HepG2 (cell line): ENCODE data around the gene ARHGDIA. TPM values are rescaled to one million over a fixed set of nuclear protein-coding genes. Genes with fewer than 3 reads are reported as not detected.
A peak's percentile ranks its signal among the peaks of the same experiment; 100 is the strongest.

Source experiments
- ATF2 ChIP-seq: sonication (generic); formaldehyde crosslinking; IDR thresholded peaks from 2 replicates; pipeline ENCODE4 v1.4.0; 2020; ENCODE audit warnings: missing genetic modification reagents
- BCL6 ChIP-seq: IDR thresholded peaks from 2 replicates; pipeline ENCODE4 v1.6.1; 2016; ENCODE audit warnings: missing genetic modification reagents, missing compliant biosample characterization
- GABPB1 ChIP-seq: IDR thresholded peaks from 2 replicates; pipeline ENCODE4 v1.6.1; 2016; ENCODE audit warnings: mild to moderate bottlenecking, missing genetic modification reagents, moderate library complexity, missing compliant biosample characterization
- GATAD2A ChIP-seq: IDR thresholded peaks from 2 replicates; pipeline ENCODE4 v1.6.1; 2016
- IRF2 ChIP-seq: IDR thresholded peaks from 2 replicates; pipeline ENCODE4 v1.6.1; 2018; ENCODE audit warnings: missing genetic modification reagents, missing compliant biosample characterization
- KDM5B ChIP-seq: sonication (generic); formaldehyde crosslinking; IDR thresholded peaks from 2 replicates; pipeline ENCODE4 v1.4.0; 2020; ENCODE audit warnings: missing genetic modification reagents, mild to moderate bottlenecking, borderline replicate concordance
- MEIS2 ChIP-seq: sonication (generic); formaldehyde crosslinking; IDR thresholded peaks from 2 replicates; pipeline ENCODE4 v1.9.0; 2021; ENCODE audit warnings: mild to moderate bottlenecking, missing genetic modification reagents
- MIER3 ChIP-seq: IDR thresholded peaks from 2 replicates; pipeline ENCODE4 v1.6.1; 2016; ENCODE audit warnings: missing compliant biosample characterization, borderline replicate concordance
- NR0B2 ChIP-seq: sonication (generic); formaldehyde crosslinking; IDR thresholded peaks from 2 replicates; pipeline ENCODE4 v1.4.0; 2020; ENCODE audit warnings: mild to moderate bottlenecking, missing genetic modification reagents
- ONECUT2 ChIP-seq: sonication (generic); formaldehyde crosslinking; IDR thresholded peaks from 2 replicates; pipeline ENCODE4 v1.4.0; 2020; ENCODE audit warnings: missing genetic modification reagents
- PCBP1 ChIP-seq: fragments of 200-400 bp; formaldehyde crosslinking; IDR thresholded peaks from 2 replicates; pipeline ENCODE4 v1.6.1; 2017; ENCODE audit warnings: mild to moderate bottlenecking, low read depth, low read length, borderline replicate concordance
- PREB ChIP-seq: sonication (generic); formaldehyde crosslinking; IDR thresholded peaks from 2 replicates; pipeline ENCODE4 v1.4.0; 2020; ENCODE audit warnings: missing genetic modification reagents
- PRMT3 ChIP-seq: sonication (generic); formaldehyde crosslinking; IDR thresholded peaks from 2 replicates; pipeline ENCODE4 v1.8.1; 2022; ENCODE audit warnings: low read depth, mild to moderate bottlenecking, moderate library complexity, missing genetic modification reagents, borderline replicate concordance
- STAT6 ChIP-seq: sonication (generic); formaldehyde crosslinking; IDR thresholded peaks from 2 replicates; pipeline ENCODE4 v1.4.0; 2020; ENCODE audit warnings: missing genetic modification reagents, mild to moderate bottlenecking, borderline replicate concordance
- TEAD3 ChIP-seq: optimal IDR thresholded peaks from 2 replicates; pipeline ENCODE3; 2016; ENCODE audit warnings: borderline replicate concordance
- ZBTB43 ChIP-seq: sonication (generic); formaldehyde crosslinking; conservative IDR thresholded peaks from 2 replicates; pipeline ENCODE4 v1.4.0; 2020; ENCODE audit warnings: missing genetic modification reagents
- ZNF260 ChIP-seq: sonication (generic); formaldehyde crosslinking; IDR thresholded peaks from 2 replicates; pipeline ENCODE4 v1.4.0; 2020; ENCODE audit warnings: missing genetic modification reagents, low read depth, mild to moderate bottlenecking, borderline replicate concordance
- ZNF589 ChIP-seq: sonication (generic); formaldehyde crosslinking; conservative IDR thresholded peaks from 2 replicates; pipeline ENCODE4 v1.8.0; 2022; ENCODE audit warnings: mild to moderate bottlenecking, moderate library complexity, missing genetic modification reagents
- ZNF652 ChIP-seq: IDR thresholded peaks from 2 replicates; pipeline ENCODE4 v1.6.1; 2016; ENCODE audit warnings: low read depth, borderline replicate concordance
- ZNF674 ChIP-seq: sonication (generic); formaldehyde crosslinking; IDR thresholded peaks from 2 replicates; pipeline ENCODE4 v1.5.0; 2020; ENCODE audit warnings: low read depth, mild to moderate bottlenecking, missing genetic modification reagents
- ZNF768 ChIP-seq: sonication (generic); formaldehyde crosslinking; IDR thresholded peaks from 2 replicates; pipeline ENCODE4 v1.4.0; 2020; ENCODE audit warnings: missing genetic modification reagents
- polyA plus RNA-seq, 8 experiments: library from polyadenylated mRNA; depleted of rRNA in 3 of 8; stranded (reverse) in 7 of 8; unstranded in 1 of 8; fragments of >200 nt; fragmentation: Illumina TruSeq in 4 of 8; extraction: Trizol in 4 of 8; gene quantifications; 2 replicates each; pipeline versions ENCODE4 v1.2.1 to v1.2.3, GENCODE V29; 2011 to 2016; ENCODE audit warnings: low read depth in 4 of 8, missing spikeins in 1 of 8, mixed read lengths in 1 of 8; ENCODE audit not compliant: insufficient read depth in 1 of 8
- total RNA-seq, 5 experiments: library from RNA; depleted of rRNA; stranded (reverse); fragments of >200 nt; fragmentation: Illumina TruSeq; extraction: Trizol; gene quantifications; 2 replicates each; pipeline ENCODE4 v1.2.3, GENCODE V29; 2016; ENCODE audit warnings: low read depth in 1 of 5

The ARHGDIA gene
- total and polyA plus RNA-seq, 2 of the 13 experiments (the other 11 are each of a cell fraction or from before 2014, with no cell fraction given): 40.0 to 64.0 TPM

- TF ChIP-seq ZNF652 (CRISPR knock-in tag) (no peak), PRMT3 (CRISPR knock-in tag) (no peak), ZNF674 (CRISPR knock-in tag) (no peak), PCBP1 (peak; percentile 76), STAT6 (CRISPR knock-in tag) (no peak), ZNF589 (no peak), ATF2 (peak; percentile 50; the same call in 1 of the 2 replicates), ONECUT2 (CRISPR knock-in tag) (no peak), GABPB1 (CRISPR knock-in tag) (peak; percentile 65; the same call in 1 of the 2 replicates), ZNF768 (CRISPR knock-in tag) (peak; percentile 98), KDM5B (CRISPR knock-in tag) (peak; percentile 69; the same call in 1 of the 2 replicates), TEAD3 (CRISPR knock-in tag) (peak; percentile 17), ZBTB43 (CRISPR knock-in tag) (peak; percentile 61; the same call in 1 of the 2 replicates), GATAD2A (CRISPR knock-in tag) (peak; percentile 59), BCL6 (CRISPR knock-in tag) (peak; percentile 91), IRF2 (CRISPR knock-in tag) (peak; percentile 69; the same call in 1 of the 2 replicates), ZNF260 (CRISPR knock-in tag) (no peak), MEIS2 (CRISPR knock-in tag) (0 out of 2 replicates have a peak, but pooled peaks have one; percentile 20), MIER3 (CRISPR knock-in tag) (peak; percentile 21; the same call in 1 of the 2 replicates), PREB (CRISPR knock-in tag) (no peak), NR0B2 (CRISPR knock-in tag) (0 out of 2 replicates have a peak, but pooled peaks have one; percentile 35)
Observed at GRCh38 chr17:81821603-81822311, 49.4 kb downstream of the ARHGDIA start (continued).
